Upper lobe of left lung (tissue), 6 donors: ENCODE measurements around the gene EYS. TPM values are rescaled to one million over a fixed set of nuclear protein-coding genes. Genes with fewer than 3 reads are reported as not detected.

Experiments used
- ATAC-seq, 2 donors: fragments of 200-7000 bp; cut with Tn5 transposase; one replicate each; pipeline ENCODE4 v1.9.1; 2022; ENCODE audit warnings: mild to moderate bottlenecking in 2 of 2, moderate library complexity in 2 of 2; ENCODE audit not compliant: low FRiP score in 2 of 2
- DNase-seq, 2 donors: peaks; one replicate each; pipeline ENCODE4 v3.0.0-alpha.2; 2019 to 2020
- H3K27ac ChIP-seq, 4 donors: fragments of 200-600 bp; sonication (generic); one replicate each; pipeline ENCODE4 v1.5.1; 2016 to 2019
- H3K27me3 ChIP-seq, 4 donors: fragments of 200-600 bp; sonication (generic); one replicate each; pipeline ENCODE4 v1.5.1; 2017 to 2019
- H3K36me3 ChIP-seq, 4 donors: fragments of 200-600 bp; sonication (generic); one replicate each; pipeline ENCODE4 v1.5.1; 2016 to 2019
- H3K4me1 ChIP-seq, 4 donors: fragments of 200-600 bp; sonication (generic); one replicate each; pipeline ENCODE4 v1.5.1; 2018 to 2019
- H3K4me3 ChIP-seq, 4 donors: fragments of 200-600 bp; sonication (generic); one replicate each; pipeline ENCODE4 v1.5.1; 2017 to 2019; ENCODE audit warnings: mild to moderate bottlenecking in 2 of 4, moderate library complexity in 1 of 4
- H3K9me3 ChIP-seq, 4 donors: fragments of 200-600 bp; sonication (generic); one replicate each; pipeline ENCODE4 v1.5.1; 2018 to 2019
- CTCF ChIP-seq, 6 experiments: fragments of 450-650 bp in 4 of 6; fragments of 200-600 bp in 2 of 6; sonication (generic) in 2 of 6; IDR thresholded peaks; one replicate each; pipeline ENCODE4 v1.5.1; 2016 to 2019; ENCODE audit warnings: antibody characterized with exemption in 6 of 6
- EP300 ChIP-seq, 4 donors: sonication (generic); formaldehyde crosslinking; IDR thresholded peaks; one replicate each; pipeline ENCODE4 v1.5.1; 2017; ENCODE audit warnings: antibody characterized with exemption in 4 of 4, control low read depth in 2 of 4
- POLR2A ChIP-seq, 4 donors: fragments of 450-650 bp; IDR thresholded peaks; one replicate each; pipeline ENCODE4 v1.5.1; 2016 to 2017; ENCODE audit warnings: antibody characterized with exemption in 4 of 4, mild to moderate bottlenecking in 2 of 4
- POLR2AphosphoS5 ChIP-seq, 2 donors: sonication (generic); formaldehyde crosslinking; IDR thresholded peaks; one replicate each; pipeline ENCODE4 v1.5.1; 2017; ENCODE audit warnings: antibody characterized with exemption in 2 of 2
- WGBS, 2 donors: methylation state at CpG; one replicate each; pipeline ENCODE4 v1.1.5; 2017 to 2018; 5-methylcytosine and 5-hydroxymethylcytosine counted together
- total RNA-seq, 6 donors: library from RNA; depleted of rRNA in 4 of 6; stranded (reverse); fragments of >200 nt in 4 of 6; gene quantifications; one replicate each; pipeline versions ENCODE4 v1.1.0 to v1.2.1, GENCODE V29; 2016 to 2021
- donor health status: DM: no; HTN: no; CAD: no; lungs with moderate emphysema.
- donor health status: DM: no; HTN: yes; CAD: no; lungs with severe emphysema.

EYS gene
- total RNA-seq, 6 donors from 2014 or later = under 0.01 to 0.46 (median 0.28) TPM; not detected in 2

- 69 to 81% methylated on average over 3 of the region's 3 CpGs for WGBS, 2 donors
- ATAC-seq (no peak), DNase-seq (no peak)
- Histone ChIP-seq H3K4me3 (no peak overlapping the region), H3K27me3 (no peaks in the 10 kb centered on the region), H3K9me3 (no peaks in the 10 kb centered on the region), H3K4me1 (no peaks in the 10 kb centered on the region), H3K36me3 (no peaks in the 10 kb centered on the region), H3K27ac (no peak overlapping the region)
- TF ChIP-seq POLR2A (IDR thresholded peaks at IDR 0.05) = no peak
- TF ChIP-seq POLR2AphosphoS5 (IDR thresholded peaks at IDR 0.05) = no peak
- no peak for TF ChIP-seq EP300 (IDR thresholded peaks at IDR 0.05)
- TF ChIP-seq CTCF (IDR thresholded peaks at IDR 0.05) = no peak
Observed at GRCh38 chr6:63947792-63948529, 1759.1 kb downstream of the EYS start.

GRCh38 chr6:63945987-63946386 is 1761.0 kb downstream of the EYS start:
- no peak for TF ChIP-seq POLR2AphosphoS5 (IDR thresholded peaks at IDR 0.05)

GRCh38 chr6:63943826-63944225 is 1763.2 kb downstream of the EYS start:
- Histone ChIP-seq H3K36me3 (no peaks in the 10 kb centered on the region), H3K27ac (no peak overlapping the region), H3K4me3 (no peak overlapping the region), H3K27me3 (no peaks in the 10 kb centered on the region), H3K9me3 (no peaks in the 10 kb centered on the region), H3K4me1 (no peaks in the 10 kb centered on the region)
- 88 to 91% methylated on average over 1 of the region's 1 CpG for WGBS, 2 donors
- TF ChIP-seq POLR2AphosphoS5 (IDR thresholded peaks at IDR 0.05) = no peak
- TF ChIP-seq POLR2A (IDR thresholded peaks at IDR 0.05) = no peak
- no peak for TF ChIP-seq CTCF (IDR thresholded peaks at IDR 0.05)
- TF ChIP-seq EP300 (IDR thresholded peaks at IDR 0.05) = no peak
- no peak for DNase-seq
- no peak for ATAC-seq

More at GRCh38 chr6:63945987-63946386, 1761.0 kb downstream of the EYS start:
- H3K4me1 ChIP-seq = no peaks in the 10 kb centered on the region
- no peaks in the 10 kb centered on the region for H3K36me3 ChIP-seq
- no peak overlapping the region for H3K27ac ChIP-seq
- DNase-seq (no peak), ATAC-seq (no peak)
- H3K27me3 ChIP-seq = no peaks in the 10 kb centered on the region
- no peaks in the 10 kb centered on the region for H3K9me3 ChIP-seq
- 68 to 70% methylated on average over 2 of the region's 2 CpGs for WGBS, 2 donors
- H3K4me3 ChIP-seq = no peak overlapping the region

- DNase-seq = peak in 1 of 2 donors; percentile 28
- no peak overlapping the region for H3K27ac ChIP-seq
- TF ChIP-seq POLR2AphosphoS5 (IDR thresholded peaks at IDR 0.05) = no peak
- no peak for TF ChIP-seq EP300 (IDR thresholded peaks at IDR 0.05)
- TF ChIP-seq POLR2A (IDR thresholded peaks at IDR 0.05) = no peak
- TF ChIP-seq CTCF (IDR thresholded peaks at IDR 0.05) = no peak
- 9 to 15% methylated on average over 2 of the region's 2 CpGs for whole genome bisulfite sequencing, 2 donors
- H3K4me1 ChIP-seq = no peaks in the 10 kb centered on the region
- H3K36me3 ChIP-seq = no peaks in the 10 kb centered on the region
- no peak for ATAC-seq
- no peaks in the 10 kb centered on the region for H3K27me3 ChIP-seq
- no peak overlapping the region for H3K4me3 ChIP-seq
- H3K9me3 ChIP-seq = no peaks in the 10 kb centered on the region
Observed at GRCh38 chr6:63941747-63942470, 1765.1 kb downstream of the EYS start.

GRCh38 chr6:63940056-63940455 is 1767.0 kb downstream of the EYS start:
- TF ChIP-seq CTCF (IDR thresholded peaks at IDR 0.05) (no peak), EP300 (IDR thresholded peaks at IDR 0.05) (no peak), POLR2A (IDR thresholded peaks at IDR 0.05) (no peak), POLR2AphosphoS5 (IDR thresholded peaks at IDR 0.05) (no peak)
- Histone ChIP-seq H3K27me3 (no peaks in the 10 kb centered on the region), H3K36me3 (no peaks in the 10 kb centered on the region), H3K4me1 (no peaks in the 10 kb centered on the region), H3K9me3 (no peaks in the 10 kb centered on the region), H3K27ac (no peak overlapping the region), H3K4me3 (no peak overlapping the region)
- 76 to 88% methylated on average over 1 of the region's 1 CpG for WGBS, 2 donors
- ATAC-seq = no peak
- no peak for DNase-seq
